GM21423 (cell line): ENCODE measurements around the gene TRMT1.
A peak's percentile ranks its signal among the peaks of the same experiment; 100 is the strongest.

Experiments
- ATAC-seq: cut with Tn5 transposase; IDR thresholded peaks from one replicate; pipeline ENCODE4 v1.9.1; 2021; ENCODE audit warnings: mild to moderate bottlenecking, moderate library complexity; ENCODE audit not compliant: unreplicated experiment

Gene TRMT1

GRCh38 chr19:13074378-13074777 lies 42.2 kb downstream of the TRMT1 start:
- no peak for ATAC-seq

GRCh38 chr19:13073263-13073662 lies 43.3 kb downstream of the TRMT1 start:
- no peak for ATAC-seq

DNA sequence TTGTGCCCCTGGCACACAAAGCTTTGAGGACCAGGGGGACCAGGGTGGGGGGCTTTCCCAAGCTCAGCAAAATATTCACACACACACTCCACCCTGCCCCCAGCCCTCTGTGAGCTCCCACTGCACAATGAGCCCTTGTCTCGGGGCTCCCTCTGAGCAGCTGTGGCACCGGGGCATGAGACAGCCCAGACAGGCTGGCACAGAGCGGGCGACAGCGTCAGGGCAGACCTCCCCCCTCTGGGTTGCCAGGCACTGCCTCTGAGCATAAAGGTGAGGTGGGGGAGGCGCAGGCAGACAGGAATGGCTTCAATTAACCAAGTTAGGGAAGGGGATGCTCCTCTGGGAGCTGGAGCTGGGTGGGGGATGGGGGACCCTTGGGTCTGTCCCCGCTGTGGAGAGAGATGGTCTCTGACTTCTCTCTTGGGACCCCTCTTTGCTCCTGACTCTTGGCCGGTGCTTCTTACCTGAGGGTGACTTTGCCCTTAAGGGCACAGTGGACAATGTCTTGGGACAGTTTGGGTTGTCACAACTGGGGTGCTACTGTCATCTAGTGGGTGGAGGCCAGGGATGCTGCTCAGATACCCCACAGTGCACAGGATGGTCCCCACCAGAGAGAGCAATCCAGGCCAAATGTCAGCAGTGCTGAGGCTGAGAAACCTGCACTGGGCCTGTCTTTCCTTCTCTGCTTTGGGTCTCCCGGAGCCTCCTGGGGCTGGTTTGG lies 44.2 kb downstream of the TRMT1 start:
- no peak for ATAC-seq

GRCh38 chr19:13071444-13072187 lies 44.9 kb downstream of the TRMT1 start:
- no peak for ATAC-seq

DNA sequence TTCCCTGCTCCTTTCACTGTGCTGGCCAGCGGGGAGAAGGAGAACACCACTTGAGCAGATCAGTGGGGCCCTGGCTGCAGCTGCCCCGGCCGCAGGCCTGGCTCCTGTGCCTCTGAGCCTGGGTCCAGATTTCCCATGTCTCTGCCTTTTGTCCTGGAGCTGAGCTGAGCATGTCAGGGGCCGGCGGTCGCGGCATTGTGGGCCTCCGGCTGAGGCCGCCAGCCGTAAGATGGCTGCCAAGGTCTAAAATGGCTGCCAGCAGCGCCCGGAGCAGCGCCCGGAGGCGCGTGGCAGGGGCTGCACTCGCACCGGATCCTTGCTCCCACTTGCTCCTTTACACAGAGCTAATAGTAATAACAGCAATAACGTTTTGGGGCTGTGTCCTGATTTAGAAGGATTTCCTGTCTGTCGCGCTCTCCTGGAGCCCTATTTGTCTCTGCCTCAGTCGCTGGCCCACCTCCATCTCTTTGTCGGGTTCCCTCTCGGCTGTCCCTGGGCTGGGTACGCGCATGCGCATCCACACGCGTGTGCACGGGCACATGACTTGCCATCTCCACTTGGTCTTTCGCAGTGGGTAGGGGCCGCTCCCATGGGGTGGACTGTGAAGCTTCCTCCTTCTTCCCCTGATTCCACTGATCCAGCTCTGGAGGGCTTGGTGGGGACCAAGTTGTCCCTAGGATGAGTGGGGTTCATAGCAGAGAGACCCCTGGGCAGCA lies 46.0 kb downstream of the TRMT1 start:
- ATAC-seq = no peak

DNA sequence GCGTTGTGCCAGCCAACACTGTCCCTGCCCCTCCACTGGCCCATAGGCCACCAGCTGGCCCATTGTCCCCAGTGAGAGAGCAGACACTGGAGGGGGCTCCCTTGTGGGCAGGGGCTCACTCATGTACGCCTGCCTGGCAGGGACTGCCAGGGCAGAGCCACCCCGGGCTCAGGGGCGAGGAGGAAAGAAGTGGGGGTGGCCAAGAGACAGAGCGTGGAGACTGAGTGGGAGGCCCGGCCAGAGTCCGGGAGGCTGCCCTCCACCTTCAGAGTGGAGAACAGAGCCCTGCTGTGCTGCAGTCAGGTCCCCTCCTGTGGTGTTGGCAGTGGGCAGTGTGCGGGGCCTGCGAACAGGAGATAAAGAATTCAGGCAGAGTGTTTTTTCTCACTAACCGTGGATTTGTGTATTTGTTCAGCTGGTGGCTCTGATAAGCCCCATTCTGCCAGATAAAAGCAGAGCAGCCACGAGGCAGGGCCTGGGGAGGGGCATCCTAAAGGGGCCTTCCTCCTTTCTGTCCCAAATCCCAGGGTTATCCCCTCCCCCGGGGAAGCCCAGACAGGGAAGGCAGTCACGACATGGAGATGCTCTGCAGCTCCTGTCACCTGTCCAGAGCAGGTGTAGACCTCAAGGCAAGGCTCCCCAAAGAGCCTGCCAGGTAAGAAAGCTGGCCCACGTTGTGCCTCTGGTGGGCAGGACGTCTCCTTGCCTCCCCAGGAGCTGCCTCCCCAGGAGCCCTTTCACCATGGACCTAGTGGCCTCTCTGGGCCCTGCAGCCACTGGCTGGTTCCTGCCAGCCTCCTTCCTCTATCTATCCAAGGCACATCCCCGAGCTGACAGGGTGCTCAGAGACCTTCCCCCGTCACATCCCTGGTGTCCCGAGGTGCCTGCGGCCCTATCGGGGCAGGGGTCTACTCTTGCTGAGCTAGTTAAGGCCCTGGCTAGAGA lies 46.9 kb downstream of the TRMT1 start:
- no peak for ATAC-seq

- no peak for ATAC-seq
Observed at GRCh38 chr19:13068085-13068846, 48.3 kb downstream of the TRMT1 start.

DNA sequence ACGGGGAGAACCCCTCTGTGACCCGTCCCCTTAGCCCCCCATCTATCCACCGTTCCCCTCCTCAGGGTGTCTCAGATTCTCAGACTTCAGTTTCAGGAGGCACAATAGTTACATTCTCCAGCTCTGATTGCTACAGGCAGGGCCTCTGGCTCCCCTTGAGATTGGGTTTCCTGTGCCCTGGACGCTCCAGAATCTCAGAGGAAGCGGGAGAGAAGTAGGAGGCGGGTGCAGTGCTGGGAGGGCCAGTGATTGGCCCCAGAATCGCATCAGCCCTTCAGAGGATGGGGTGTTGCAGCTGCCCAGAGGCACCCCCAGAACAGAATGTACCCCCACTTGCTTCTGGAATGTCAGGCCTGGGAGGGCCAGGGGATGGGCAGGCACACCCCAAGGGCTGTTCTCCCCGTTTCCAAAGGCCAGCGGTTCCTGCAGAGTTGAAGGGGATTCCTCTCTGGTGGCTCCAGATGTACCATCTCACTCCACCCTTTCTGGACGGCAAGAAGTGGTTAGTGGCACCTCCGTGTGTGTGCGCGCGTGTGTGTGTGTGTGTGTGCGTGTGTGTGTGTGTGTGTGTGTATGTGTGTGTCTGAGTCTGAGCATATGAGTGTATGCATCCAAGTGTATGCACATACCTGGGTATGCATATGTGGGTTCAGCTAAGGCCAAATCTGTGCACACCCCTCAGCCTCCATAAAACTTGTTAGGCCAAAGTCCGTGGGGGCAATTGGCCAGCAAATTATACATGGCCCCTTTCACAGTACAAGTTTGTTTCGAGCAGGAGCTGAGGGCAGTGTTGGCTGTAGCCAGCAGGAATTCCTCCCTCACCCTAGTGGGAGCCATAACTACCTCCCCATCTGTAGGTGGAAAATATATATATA lies 49.4 kb downstream of the TRMT1 start:
- no peak for ATAC-seq

GRCh38 chr19:13066226-13066625 lies 50.3 kb downstream of the TRMT1 start:
- no peak for ATAC-seq

GRCh38 chr19:13064092-13064489 lies 52.4 kb downstream of the TRMT1 start:
- no peak for ATAC-seq

DNA sequence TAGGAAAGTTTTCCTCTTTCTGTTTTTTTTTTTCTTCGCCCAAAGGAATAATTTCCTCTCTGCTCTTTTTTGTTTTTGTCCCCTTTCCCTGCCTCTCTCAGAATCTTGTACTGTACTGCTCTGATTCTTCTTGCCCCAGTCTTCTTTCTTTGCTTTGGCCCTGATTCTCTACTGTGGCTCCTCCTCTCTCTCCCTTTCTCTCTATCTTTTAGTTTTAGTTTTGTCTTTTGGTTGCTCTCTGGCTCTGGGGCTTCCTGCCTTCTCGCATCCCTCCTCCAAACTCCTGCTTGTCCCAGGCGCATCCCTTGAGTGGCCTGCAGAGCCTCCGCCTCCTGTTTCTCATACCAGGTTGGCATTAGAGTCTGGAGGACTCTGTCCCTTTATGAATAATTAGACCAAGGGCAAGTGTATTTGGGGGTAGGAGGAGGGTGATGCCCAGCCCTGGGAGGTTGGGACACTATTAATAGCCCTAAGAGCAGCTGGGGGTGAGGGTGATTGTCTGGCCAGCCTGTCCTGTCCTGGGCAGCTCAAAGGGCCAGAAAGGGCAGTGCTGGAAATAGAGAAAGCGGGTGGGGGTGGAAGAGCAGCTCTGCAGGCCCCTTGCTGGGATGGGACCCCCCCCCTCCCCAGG lies 53.0 kb downstream of the TRMT1 start:
- ATAC-seq = no peak

DNA sequence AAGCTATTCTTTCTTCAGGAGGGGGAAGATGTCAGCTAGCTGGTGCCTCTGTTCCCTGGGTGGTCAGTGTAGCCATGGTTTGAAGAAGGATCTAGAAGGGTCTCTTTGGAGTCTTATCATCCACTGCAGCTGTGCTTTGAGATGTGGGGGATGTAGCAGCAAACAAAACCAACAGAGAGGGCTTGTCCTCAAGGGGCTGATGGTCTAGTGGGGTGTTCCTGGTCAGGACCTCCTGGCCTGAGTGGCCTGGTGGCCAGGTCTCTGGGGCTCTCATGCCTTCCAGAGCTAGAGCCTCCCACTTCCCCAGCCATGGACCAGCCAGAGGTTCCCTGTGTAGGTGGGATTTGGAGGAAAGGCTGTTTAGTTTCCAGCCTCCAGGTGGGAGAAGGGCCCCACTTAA lies 54.2 kb downstream of the TRMT1 start:
- no peak for ATAC-seq

DNA sequence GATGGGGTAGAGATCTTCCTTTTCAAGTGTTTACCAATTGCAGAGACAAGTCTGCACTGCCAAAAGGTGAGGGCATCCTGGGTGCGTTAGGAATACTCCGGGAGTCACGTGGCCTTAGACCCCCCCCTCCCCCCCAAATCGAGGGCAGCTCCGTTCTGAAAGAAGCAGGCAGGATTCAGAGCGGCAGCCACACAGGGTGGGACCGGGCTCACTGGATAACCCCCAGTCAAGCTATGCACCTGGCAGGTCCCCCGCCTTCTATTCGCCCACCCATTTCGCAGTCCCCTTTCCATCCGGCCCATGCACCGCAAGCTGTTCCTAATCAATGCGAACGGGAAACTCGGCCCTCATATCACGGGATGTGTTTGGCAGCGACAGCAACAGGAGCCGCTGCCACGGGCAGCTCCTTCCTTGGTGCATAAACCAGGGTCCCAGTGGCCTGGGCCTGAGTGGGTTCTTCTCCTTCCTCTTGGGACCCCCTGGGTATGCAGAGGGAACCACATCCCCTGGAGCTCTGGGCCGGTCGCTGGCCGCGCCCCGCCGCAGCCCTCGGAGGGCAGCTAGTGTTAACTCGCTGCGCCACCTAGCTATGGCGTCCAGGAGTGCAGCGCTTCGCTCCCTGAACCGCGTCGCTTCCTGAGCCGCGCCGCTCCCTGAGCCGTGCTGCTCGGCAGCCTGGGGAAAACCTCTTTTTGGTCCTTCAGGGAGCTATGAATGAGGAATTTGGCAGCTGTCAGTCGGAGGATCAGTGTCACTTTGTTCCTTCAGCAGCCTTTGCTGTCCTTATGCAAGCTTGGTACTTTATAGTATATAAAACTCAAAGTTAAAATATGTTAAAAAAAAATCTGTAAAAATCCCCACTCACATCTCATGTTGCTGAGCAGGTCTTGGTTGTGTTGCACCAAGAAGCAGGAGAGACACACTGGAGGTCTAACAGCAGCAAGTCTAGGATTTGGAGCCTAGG lies 55.3 kb downstream of the TRMT1 start:
- ATAC-seq = peak; percentile 52

DNA sequence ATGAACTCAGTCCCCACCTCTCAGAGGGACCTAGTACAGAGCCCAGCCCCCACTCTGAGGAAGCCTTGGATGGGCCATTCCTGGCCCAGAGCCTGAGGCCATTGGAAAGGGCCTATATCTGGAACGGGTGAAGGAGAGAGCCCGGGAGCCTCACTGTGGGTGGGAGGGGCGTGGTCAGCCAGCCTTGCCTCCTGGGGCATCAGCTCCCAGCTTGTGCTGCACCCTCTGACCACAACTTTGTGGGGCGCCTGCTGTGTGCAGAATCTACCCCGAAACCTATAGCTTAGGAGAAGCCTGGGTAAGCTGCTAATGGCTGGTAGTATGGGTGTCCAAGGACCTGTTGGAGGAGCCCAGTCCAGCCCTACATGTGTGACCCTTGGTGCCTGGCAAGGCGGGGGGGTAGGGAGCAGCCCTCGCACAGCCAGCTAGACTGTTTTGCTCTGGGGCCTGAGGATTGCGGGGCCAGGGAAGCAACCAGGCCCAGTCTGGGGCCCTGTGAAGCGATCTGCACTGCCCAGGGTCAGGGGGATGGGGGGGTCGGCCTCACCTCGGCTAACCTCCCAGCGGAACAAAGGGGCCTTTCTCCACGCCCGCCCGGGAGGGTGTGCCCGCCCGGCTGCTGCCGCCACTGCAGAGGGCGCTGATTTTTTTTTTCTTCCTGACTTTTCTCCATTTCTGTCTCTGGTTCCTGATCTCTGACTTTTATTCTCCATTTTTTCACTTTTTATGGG lies 56.1 kb downstream of the TRMT1 start:
- ATAC-seq = no peak

GRCh38 chr19:13058951-13059660 lies 57.4 kb downstream of the TRMT1 start:
- ATAC-seq = no peak

DNA sequence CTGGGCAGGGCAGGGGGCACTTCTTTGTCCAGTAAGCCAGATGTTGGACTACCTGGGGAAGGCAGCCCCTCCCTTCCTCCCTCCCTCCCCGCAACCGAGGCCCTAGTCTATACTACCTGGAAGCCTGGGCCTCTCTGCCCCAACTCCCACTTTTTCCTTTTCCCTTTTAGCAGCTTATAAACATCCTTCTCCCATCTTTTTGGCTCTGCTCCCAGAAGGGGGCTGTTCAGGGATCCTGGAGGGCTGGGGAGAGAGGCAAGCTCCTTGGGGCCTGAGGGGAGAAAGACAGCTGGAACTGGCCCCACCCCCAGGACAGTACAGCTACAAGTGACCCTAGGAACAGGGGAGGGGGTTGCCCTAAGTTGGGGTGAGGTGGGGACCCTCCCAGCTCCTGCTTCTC lies 58.8 kb downstream of the TRMT1 start:
- ATAC-seq = no peak
